Left lung (tissue), 14 donors: ENCODE data around the gene LMOD1. TPM values are rescaled to one million over a fixed set of nuclear protein-coding genes. Genes with fewer than 3 reads are reported as not detected.

Experiments
- ATAC-seq: fragments of 200-7000 bp; cut with Tn5 transposase; one replicate; pipeline ENCODE4 v1.9.1; 2020; ENCODE audit warnings: moderate library complexity
- DNase-seq, 4 donors: peaks; one replicate each; pipeline ENCODE4 v3.0.0-alpha.2; 2013 to 2020
- H3K27ac ChIP-seq, 2 donors: fragments of 200-600 bp; sonication (generic) in 1 of 2; one replicate each; pipeline versions ENCODE4 v1.5.0 to v1.8.0; 2020 to 2021
- H3K27me3 ChIP-seq, 2 donors: fragments of 200-600 bp; sonication (generic) in 1 of 2; one replicate each; pipeline versions ENCODE4 v1.5.0 to v1.8.0; 2020 to 2021
- H3K36me3 ChIP-seq, 2 donors: fragments of 200-600 bp; sonication (generic) in 1 of 2; one replicate each; pipeline versions ENCODE4 v1.5.0 to v1.8.0; 2020 to 2021
- H3K4me1 ChIP-seq, 2 donors: fragments of 200-600 bp; one replicate each; pipeline ENCODE4 v1.8.0; 2021
- H3K4me3 ChIP-seq, 2 donors: fragments of 200-600 bp; sonication (generic) in 1 of 2; one replicate each; pipeline versions ENCODE4 v1.5.0 to v1.8.0; 2020 to 2021; ENCODE audit warnings: mild to moderate bottlenecking in 1 of 2
- H3K9me3 ChIP-seq, 2 donors: fragments of 200-600 bp; sonication (generic) in 1 of 2; one replicate each; pipeline versions ENCODE4 v1.5.0 to v1.8.0; 2020 to 2021
- intact Hi-C, 2 donors: fragments of 100-400 bp; cut with DNase I; formaldehyde crosslinking; loops; one replicate each; pipeline versions ENCODE4 v1.11.2 to v1.14.2; 2022
- long read RNA-seq, 12 donors: library from polyadenylated mRNA in 2 of 12; unstranded in 2 of 12; transcript quantifications; one replicate each; pipeline ENCODE4 v2.0.0 and lab custom pipeline, GENCODE V29; 2019 to 2026
- polyA plus RNA-seq, 6 donors: library from polyadenylated mRNA; unstranded; fragments of 120-200 nt; gene quantifications; one replicate each; pipeline ENCODE4 v1.2.1, GENCODE V29; 2013; ENCODE audit not compliant: insufficient read length in 6 of 6
- total RNA-seq, 2 donors: library from RNA; stranded (reverse); fragmentation: NEBNext Ultra II Directional; extraction: Animal tissue kit (Norgen Biotek cat#: 25700); gene quantifications; one replicate each; pipeline ENCODE4 v1.2.1, GENCODE V29; 2021
- TF ChIP-seq, protein P1 (sequence below), 2 donors: fragments of 200-600 bp; sonication (generic) in 1 of 2; IDR thresholded peaks; one replicate each; pipeline versions ENCODE4 v1.5.0 to v1.8.0; 2021; ENCODE audit warnings: antibody characterized with exemption in 2 of 2
- donor health status: DM: no; HTN: yes; CAD: no.
- donor health status: DM: no; HTN: no; CAD: no.

Gene LMOD1
- total RNA-seq = 10 to 100 TPM; 17.9 to 20.8 TPM
- polyA plus RNA-seq = 1 to 10 TPM; 3.3 to 5.7 (median 4.6) TPM
- long read RNA-seq, donor 1 = 0 reads
- long read RNA-seq, donor 2 = 0 reads
- long read RNA-seq, donor 3 = 0 reads
- long read RNA-seq, donor 4, partial matches to known transcripts = 11 of 14 reads
- long read RNA-seq, donor 4, other reads (novel, unspliced or antisense) = 3 of 14 reads
- long read RNA-seq, donor 5 = 0 reads
- long read RNA-seq, donor 6 = 0 reads
- long read RNA-seq, donor 7 = 0 reads
- long read RNA-seq, donor 8, partial matches to known transcripts = 28 of 71 reads
- long read RNA-seq, donor 8, other reads (novel, unspliced or antisense) = 43 of 71 reads
- long read RNA-seq, donor 9 = 0 reads
- long read RNA-seq, donor 10, partial matches to known transcripts = 11 of 12 reads
- long read RNA-seq, donor 10, other reads (novel, unspliced or antisense) = 1 of 12 reads
- long read RNA-seq, donor 11 = 0 reads
- long read RNA-seq, donor 12 = 0 reads

DNA sequence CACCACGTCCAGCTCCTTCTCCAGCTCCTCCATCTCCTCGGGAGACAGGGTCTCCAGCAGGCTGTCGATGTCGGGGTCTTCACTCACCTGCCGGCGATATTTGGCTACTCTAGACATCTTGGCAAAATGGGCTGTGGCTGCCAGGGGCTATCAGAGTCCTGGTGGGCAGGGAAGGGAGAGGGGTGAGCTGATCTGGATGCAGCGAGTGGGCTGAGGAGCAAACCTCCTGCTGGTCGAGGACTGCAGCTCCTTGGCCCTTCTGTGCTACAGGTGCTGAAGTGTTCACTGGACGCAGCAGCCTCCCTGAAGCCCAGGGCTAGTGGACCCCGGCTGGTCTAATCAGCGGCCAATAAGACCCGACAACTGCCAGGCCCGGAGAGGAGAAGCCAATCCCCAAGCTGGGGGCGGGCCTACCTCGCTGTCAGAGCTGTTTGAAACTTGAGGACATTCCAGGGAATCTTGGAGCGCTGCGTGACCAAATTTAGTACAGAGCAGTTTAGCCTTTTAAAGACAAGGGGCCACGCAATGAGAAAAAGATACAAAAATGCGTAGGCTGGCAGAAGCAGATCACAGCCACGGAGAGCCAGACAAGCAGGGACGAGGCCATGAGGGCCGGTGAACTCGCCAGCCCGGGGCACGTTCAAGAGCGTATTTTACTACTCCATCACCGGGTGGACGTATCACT, at the start of gene LMOD1:
TSS of gene LMOD1 (minus strand) at position 325 of the 685 bp plus-strand sequence. CDS start at position 117, 208 bp downstream.
- peak; percentile 98 for ATAC-seq
- intact Hi-C loops = no loop called here

DNA sequence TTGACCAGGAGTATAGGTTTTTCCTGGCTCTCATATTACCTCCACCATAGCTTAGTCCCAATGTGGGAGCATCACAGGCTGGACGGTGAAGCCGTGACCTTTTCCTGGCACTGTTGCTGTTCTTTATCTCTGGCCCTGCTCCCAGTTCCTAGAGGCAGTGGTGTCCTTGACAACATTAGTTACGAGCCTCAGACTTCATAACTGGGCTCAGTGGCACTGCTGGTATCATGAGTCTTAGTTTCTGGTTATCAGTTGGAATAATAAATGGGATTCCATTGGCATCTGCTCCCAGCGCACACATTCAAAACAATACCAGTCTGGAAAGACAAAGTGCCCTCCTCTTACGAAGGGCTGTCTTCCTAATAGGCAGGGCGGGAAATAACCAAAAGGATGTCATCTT, 44.1 kb upstream of the LMOD1 start:
- no peaks in the 10 kb centered on the region for H3K4me1 ChIP-seq
- peaks cover 0 to 78% of the 10 kb centered on the region in 2 donors for H3K36me3 ChIP-seq
- intact Hi-C loops = no loop called here
- no peak overlapping the region for H3K27ac ChIP-seq
- ATAC-seq (no peak), DNase-seq (no peak)
- H3K27me3 ChIP-seq = no peaks in the 10 kb centered on the region
- TF ChIP-seq, protein P1, sequence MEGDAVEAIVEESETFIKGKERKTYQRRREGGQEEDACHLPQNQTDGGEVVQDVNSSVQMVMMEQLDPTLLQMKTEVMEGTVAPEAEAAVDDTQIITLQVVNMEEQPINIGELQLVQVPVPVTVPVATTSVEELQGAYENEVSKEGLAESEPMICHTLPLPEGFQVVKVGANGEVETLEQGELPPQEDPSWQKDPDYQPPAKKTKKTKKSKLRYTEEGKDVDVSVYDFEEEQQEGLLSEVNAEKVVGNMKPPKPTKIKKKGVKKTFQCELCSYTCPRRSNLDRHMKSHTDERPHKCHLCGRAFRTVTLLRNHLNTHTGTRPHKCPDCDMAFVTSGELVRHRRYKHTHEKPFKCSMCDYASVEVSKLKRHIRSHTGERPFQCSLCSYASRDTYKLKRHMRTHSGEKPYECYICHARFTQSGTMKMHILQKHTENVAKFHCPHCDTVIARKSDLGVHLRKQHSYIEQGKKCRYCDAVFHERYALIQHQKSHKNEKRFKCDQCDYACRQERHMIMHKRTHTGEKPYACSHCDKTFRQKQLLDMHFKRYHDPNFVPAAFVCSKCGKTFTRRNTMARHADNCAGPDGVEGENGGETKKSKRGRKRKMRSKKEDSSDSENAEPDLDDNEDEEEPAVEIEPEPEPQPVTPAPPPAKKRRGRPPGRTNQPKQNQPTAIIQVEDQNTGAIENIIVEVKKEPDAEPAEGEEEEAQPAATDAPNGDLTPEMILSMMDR (IDR thresholded peaks at IDR 0.05) = no peak
- no peak overlapping the region for H3K4me3 ChIP-seq
- H3K9me3 ChIP-seq = no peaks in the 10 kb centered on the region

More for the DNA sequence above, at the start of gene LMOD1:
- TF ChIP-seq, protein P1 (IDR thresholded peaks at IDR 0.05) = no peak
- Histone ChIP-seq H3K4me3 (peak within 1 kb of the TSS; percentile 37 to 42), H3K36me3 (no peaks in the 10 kb centered on the region), H3K4me1 (peaks cover 4 to 14% of the 10 kb centered on the region in 2 donors), H3K9me3 (no peaks in the 10 kb centered on the region), H3K27me3 (peaks cover 0 to 44% of the 10 kb centered on the region in 2 donors), H3K27ac (peak within 1 kb of the TSS in 1 of 2 donors; percentile 73)
- DNase-seq = peak; percentile 75 to 89 (median 84)

DNA sequence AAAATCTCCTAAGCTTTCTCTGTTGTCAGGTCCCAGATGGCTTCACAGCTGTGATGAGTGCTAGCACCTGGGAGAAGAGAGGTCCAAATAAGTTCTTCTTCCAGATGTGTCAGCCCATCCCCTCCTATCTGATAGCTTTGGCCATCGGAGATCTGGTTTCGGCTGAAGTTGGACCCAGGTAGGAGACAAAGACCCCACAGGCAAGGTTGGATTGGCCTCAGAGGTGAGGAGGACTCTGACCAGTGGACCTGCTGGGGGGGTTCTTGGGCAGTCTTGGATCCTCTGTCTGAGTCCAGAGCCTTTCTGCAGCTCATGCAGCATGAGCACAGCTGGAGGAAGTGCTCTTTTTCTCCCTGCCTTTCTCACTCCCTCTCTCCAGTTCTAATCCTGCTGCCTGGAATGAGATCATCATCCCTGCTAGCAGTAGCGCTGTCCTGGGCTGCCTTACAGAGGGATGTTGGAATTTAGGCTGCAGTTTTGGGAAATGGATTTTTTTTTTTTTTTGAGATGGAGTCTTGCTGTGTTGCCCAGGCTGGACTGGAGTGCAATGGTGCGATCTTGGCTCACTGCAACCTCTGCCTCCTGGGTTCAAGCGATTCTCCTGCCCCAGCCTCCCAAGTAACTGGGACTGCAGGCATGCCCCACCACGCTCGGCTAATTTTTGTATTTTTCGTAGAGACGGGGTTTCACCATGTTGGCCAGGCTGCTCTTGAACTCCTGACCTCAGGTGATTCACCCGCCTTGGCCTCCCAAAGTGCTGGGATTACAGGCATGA, 43.2 kb upstream of the LMOD1 start:
- no peak overlapping the region for H3K4me3 ChIP-seq
- peaks cover 0 to 5% of the 10 kb centered on the region in 2 donors for H3K4me1 ChIP-seq
- no peak for ATAC-seq
- intact Hi-C loops = no loop called here
- H3K27ac ChIP-seq = no peak overlapping the region
- TF ChIP-seq, protein P1 (IDR thresholded peaks at IDR 0.05) = no peak
- no peaks in the 10 kb centered on the region for H3K27me3 ChIP-seq
- H3K36me3 ChIP-seq = peaks cover 0 to 69% of the 10 kb centered on the region in 2 donors
- H3K9me3 ChIP-seq = no peaks in the 10 kb centered on the region
- DNase-seq = no peak

DNA sequence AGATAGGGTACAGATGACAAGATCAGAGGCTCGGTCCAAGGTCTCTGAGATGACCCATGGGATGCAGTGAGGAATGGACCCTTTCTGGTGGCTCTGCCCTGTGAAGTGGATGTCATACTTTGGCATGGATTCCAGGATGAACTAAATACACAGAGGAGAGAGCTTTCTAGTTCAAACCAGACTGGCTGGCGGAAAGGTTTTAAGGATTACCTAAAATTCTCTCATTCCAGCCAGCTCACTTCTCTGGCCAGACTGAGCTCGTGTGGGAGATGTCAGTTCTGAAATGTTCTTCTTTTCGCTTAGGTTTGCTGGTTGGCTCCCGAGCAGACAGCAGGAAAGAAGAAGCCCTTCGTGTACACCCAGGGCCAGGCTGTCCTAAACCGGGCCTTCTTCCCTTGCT, 42.3 kb upstream of the LMOD1 start:
- no peaks in the 10 kb centered on the region for H3K9me3 ChIP-seq
- H3K27ac ChIP-seq = no peak overlapping the region
- no peaks in the 10 kb centered on the region for H3K27me3 ChIP-seq
- no peak overlapping the region for H3K4me3 ChIP-seq
- ATAC-seq = no peak
- H3K4me1 ChIP-seq = peaks cover 0 to 13% of the 10 kb centered on the region in 2 donors
- intact Hi-C loops = no loop called here
- no peak for DNase-seq
- peaks cover 0 to 59% of the 10 kb centered on the region in 2 donors for H3K36me3 ChIP-seq
- TF ChIP-seq, protein P1 (IDR thresholded peaks at IDR 0.05) = no peak
